CD14-positive monocyte (primary cell): ENCODE data around the gene DEAF1. TPM values are rescaled to one million over a fixed set of nuclear protein-coding genes. Genes with fewer than 3 reads are reported as not detected.

Experiments
- DNase-seq, 3 donors: peaks; one replicate each; pipeline ENCODE4 v3.0.0-alpha.2; 2011 to 2022
- H2AFZ ChIP-seq: 2 replicates; pipeline ENCODE4 v1.6.0; 2012; ENCODE audit warnings: mild to moderate bottlenecking, low read depth, low read length, inconsistent platforms; ENCODE audit not compliant: insufficient read depth, poor library complexity, severe bottlenecking
- H3K27ac ChIP-seq, 2 donors: 1 replicate in 1 of 2; 2 replicates in 1 of 2; pipeline ENCODE4 v1.5.1; 2012 to 2013; ENCODE audit warnings: low read length in 2 of 2, control low read depth in 1 of 2, inconsistent platforms in 1 of 2, low read depth in 1 of 2, mild to moderate bottlenecking in 1 of 2
- H3K27me3 ChIP-seq, 2 donors: one replicate each; pipeline versions ENCODE4 v1.6.0 to v1.6.1; 2011 to 2013; ENCODE audit warnings: low read length in 2 of 2; ENCODE audit not compliant: control insufficient read depth in 2 of 2, insufficient read depth in 2 of 2
- H3K36me3 ChIP-seq, 2 donors: replicated peaks in 1 of 2; 1 replicate in 1 of 2; 2 replicates in 1 of 2; pipeline versions ENCODE4 v1.5.1 to v1.6.1; 2012 to 2013; ENCODE audit warnings: low read length in 2 of 2, control low read depth in 1 of 2, inconsistent platforms in 1 of 2, mild to moderate bottlenecking in 1 of 2; ENCODE audit not compliant: insufficient read depth in 2 of 2, control insufficient read depth in 1 of 2
- H3K4me1 ChIP-seq, 2 donors: 1 replicate in 1 of 2; 2 replicates in 1 of 2; pipeline versions ENCODE4 v1.5.1 to v1.6.1; 2012 to 2013; ENCODE audit warnings: low read length in 2 of 2, control low read depth in 1 of 2, inconsistent platforms in 1 of 2, mild to moderate bottlenecking in 1 of 2, moderate library complexity in 1 of 2; ENCODE audit not compliant: insufficient read depth in 2 of 2, control insufficient read depth in 1 of 2
- H3K4me2 ChIP-seq: replicated peaks from 2 replicates; pipeline ENCODE3; 2012; ENCODE audit warnings: low read length, moderate library complexity, mild to moderate bottlenecking; ENCODE audit not compliant: poor library complexity, severe bottlenecking; ENCODE audit errors: extremely low read depth
- H3K4me3 ChIP-seq, 3 experiments: fragments of 200-600 bp in 1 of 3; sonication (generic) in 1 of 3; replicated peaks in 1 of 3; 1 replicate in 2 of 3; 2 replicates in 1 of 3; pipeline ENCODE4 v1.5.1; 2011 to 2013; ENCODE audit warnings: low read length in 3 of 3, mild to moderate bottlenecking in 3 of 3, control low read depth in 2 of 3, low read depth in 2 of 3, inconsistent platforms in 1 of 3, moderate library complexity in 1 of 3
- H3K79me2 ChIP-seq: 2 replicates; pipeline ENCODE4 v1.6.0; 2012; ENCODE audit warnings: mild to moderate bottlenecking, control low read depth, inconsistent platforms, low read length, moderate library complexity; ENCODE audit not compliant: insufficient read depth
- H3K9ac ChIP-seq: 2 replicates; pipeline ENCODE4 v1.6.0; 2017; ENCODE audit warnings: low read length, mild to moderate bottlenecking; ENCODE audit not compliant: insufficient read depth, poor library complexity, severe bottlenecking
- H3K9me3 ChIP-seq, 2 donors: replicated peaks in 1 of 2; 1 replicate in 1 of 2; 2 replicates in 1 of 2; pipeline versions ENCODE4 v1.5.1 to v1.6.1; 2012 to 2013; ENCODE audit warnings: low read length in 2 of 2, control low read depth in 1 of 2; ENCODE audit not compliant: control insufficient read depth in 1 of 2, insufficient read depth in 1 of 2
- H4K20me1 ChIP-seq: 2 replicates; pipeline ENCODE4 v1.6.0; 2012; ENCODE audit warnings: mild to moderate bottlenecking, low read length, control low read depth, moderate library complexity; ENCODE audit not compliant: insufficient read depth
- H3K27ac Mint-ChIP-seq, 7 donors: one replicate each; pipeline ENCODE4 v1.8.0; 2020; ENCODE audit warnings: mild to moderate bottlenecking in 7 of 7, mixed read lengths in 7 of 7, moderate library complexity in 6 of 7, inconsistent platforms in 2 of 7
- H3K27me3 Mint-ChIP-seq, 3 donors: one replicate each; pipeline ENCODE4 v1.8.0; 2021 to 2022; ENCODE audit warnings: low read depth in 3 of 3, mild to moderate bottlenecking in 3 of 3, mixed read lengths in 3 of 3, moderate library complexity in 3 of 3, inconsistent platforms in 1 of 3
- H3K36me3 Mint-ChIP-seq, 2 donors: one replicate each; pipeline ENCODE4 v1.8.0; 2020; ENCODE audit warnings: mixed read lengths in 2 of 2, inconsistent platforms in 1 of 2, mild to moderate bottlenecking in 1 of 2
- H3K4me1 Mint-ChIP-seq: one replicate; pipeline ENCODE4 v1.8.0; 2020; ENCODE audit warnings: mild to moderate bottlenecking, mixed read lengths
- H3K4me3 Mint-ChIP-seq, 2 donors: one replicate each; pipeline ENCODE4 v1.8.0; 2020; ENCODE audit warnings: mild to moderate bottlenecking in 2 of 2, mixed read lengths in 2 of 2, moderate library complexity in 1 of 2
- H3K9me3 Mint-ChIP-seq, 7 donors: one replicate each; pipeline ENCODE4 v1.8.0; 2020 to 2022; ENCODE audit warnings: mixed read lengths in 7 of 7, mild to moderate bottlenecking in 6 of 7, moderate library complexity in 6 of 7, inconsistent platforms in 2 of 7
- WGBS: methylation state at CpG from one replicate; pipeline ENCODE4 v1.1.5; 2013; ENCODE audit warnings: missing lambda C conversion rate; ENCODE audit not compliant: insufficient coverage; 5-methylcytosine and 5-hydroxymethylcytosine counted together
- intact Hi-C, 2 donors: fragments of 100-400 bp; cut with micrococcal nuclease; formaldehyde crosslinking; loops; one replicate each; pipeline versions ENCODE4 v1.15.0 to v1.15.1; 2023
- polyA plus RNA-seq, 3 donors: library from polyadenylated mRNA; depleted of rRNA in 1 of 3; unstranded in 2 of 3; stranded (reverse) in 1 of 3; fragments of 300-500 nt in 2 of 3; fragments of >200 nt in 1 of 3; fragmentation: Illumina TruSeq in 2 of 3; gene quantifications; 1 replicate in 2 of 3; 2 replicates in 1 of 3; pipeline ENCODE4 v1.2.3, GENCODE V29; 2012 to 2021
- TF ChIP-seq, protein P1 (sequence below): fragments of 200-600 bp; IDR thresholded peaks from one replicate; pipeline ENCODE4 v1.8.0; 2022; ENCODE audit warnings: antibody characterized with exemption, mild to moderate bottlenecking

DEAF1 gene
- polyA plus RNA-seq, 3 donors, result 18.0 to 22.3 (median 22.2) TPM

DNA sequence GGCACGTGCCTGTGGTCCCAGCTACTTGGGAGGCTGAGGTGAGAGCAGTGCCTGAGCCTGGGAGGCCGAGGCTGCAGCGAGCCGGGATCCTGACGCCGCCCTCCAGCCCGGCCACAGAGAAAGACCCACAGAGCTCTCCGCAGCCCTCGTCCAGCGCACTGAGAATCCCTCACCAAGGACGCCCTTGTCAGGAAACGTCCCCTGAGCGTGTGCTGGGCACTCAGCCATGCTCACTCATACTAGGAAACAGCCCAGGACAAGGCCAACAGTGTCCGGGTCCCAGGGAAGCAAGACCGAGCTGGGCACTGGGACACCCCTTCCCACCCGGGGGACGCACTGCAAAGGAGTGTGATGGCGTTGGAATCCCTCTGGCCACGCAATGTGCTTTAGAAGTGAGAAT lies 14.5 kb downstream of the DEAF1 start:
- H3K79me2 ChIP-seq, result no peaks in the 10 kb centered on the region
- 95% methylated on average over 19 of the region's 19 CpGs for WGBS
- H3K27me3 ChIP-seq, result no peaks in the 10 kb centered on the region
- H3K36me3 ChIP-seq, result peaks cover 61 to 92% of the 10 kb centered on the region in 2 donors
- no peaks in the 10 kb centered on the region for H4K20me1 ChIP-seq
- H3K27ac ChIP-seq, result no peak overlapping the region
- H3K9ac ChIP-seq, result no peak overlapping the region
- H3K4me2 ChIP-seq, result no peak overlapping the region
- Mint-ChIP-seq H3K9me3 (peaks cover 0 to 6% (median 0%) of the 10 kb centered on the region in 7 donors), H3K4me3 (no peak overlapping the region), H3K36me3 (peaks cover 72 to 98% of the 10 kb centered on the region in 2 donors), H3K27me3 (no peaks in the 10 kb centered on the region), H3K27ac (no peak overlapping the region), H3K4me1 (no peaks in the 10 kb centered on the region)
- no peak overlapping the region for H2AFZ ChIP-seq
- intact Hi-C loops, result no loop called here
- H3K4me1 ChIP-seq, result no peaks in the 10 kb centered on the region
- TF ChIP-seq, protein P1, sequence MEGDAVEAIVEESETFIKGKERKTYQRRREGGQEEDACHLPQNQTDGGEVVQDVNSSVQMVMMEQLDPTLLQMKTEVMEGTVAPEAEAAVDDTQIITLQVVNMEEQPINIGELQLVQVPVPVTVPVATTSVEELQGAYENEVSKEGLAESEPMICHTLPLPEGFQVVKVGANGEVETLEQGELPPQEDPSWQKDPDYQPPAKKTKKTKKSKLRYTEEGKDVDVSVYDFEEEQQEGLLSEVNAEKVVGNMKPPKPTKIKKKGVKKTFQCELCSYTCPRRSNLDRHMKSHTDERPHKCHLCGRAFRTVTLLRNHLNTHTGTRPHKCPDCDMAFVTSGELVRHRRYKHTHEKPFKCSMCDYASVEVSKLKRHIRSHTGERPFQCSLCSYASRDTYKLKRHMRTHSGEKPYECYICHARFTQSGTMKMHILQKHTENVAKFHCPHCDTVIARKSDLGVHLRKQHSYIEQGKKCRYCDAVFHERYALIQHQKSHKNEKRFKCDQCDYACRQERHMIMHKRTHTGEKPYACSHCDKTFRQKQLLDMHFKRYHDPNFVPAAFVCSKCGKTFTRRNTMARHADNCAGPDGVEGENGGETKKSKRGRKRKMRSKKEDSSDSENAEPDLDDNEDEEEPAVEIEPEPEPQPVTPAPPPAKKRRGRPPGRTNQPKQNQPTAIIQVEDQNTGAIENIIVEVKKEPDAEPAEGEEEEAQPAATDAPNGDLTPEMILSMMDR, result no peak
- no peaks in the 10 kb centered on the region for H3K9me3 ChIP-seq
- no peak for DNase-seq
- H3K4me3 ChIP-seq, result no peak overlapping the region

- Histone ChIP-seq H3K79me2 (no peaks in the 10 kb centered on the region), H3K9ac (no peak overlapping the region), H3K9me3 (no peaks in the 10 kb centered on the region), H3K4me2 (no peak overlapping the region), H3K4me1 (no peaks in the 10 kb centered on the region), H3K4me3 (no peak overlapping the region), H3K36me3 (peaks cover 55 to 91% of the 10 kb centered on the region in 2 donors), H3K27ac (no peak overlapping the region), H4K20me1 (no peaks in the 10 kb centered on the region), H2AFZ (no peak overlapping the region), H3K27me3 (no peaks in the 10 kb centered on the region)
- Mint-ChIP-seq H3K9me3 (peaks cover 0 to 6% (median 0%) of the 10 kb centered on the region in 7 donors), H3K4me1 (no peaks in the 10 kb centered on the region), H3K36me3 (peaks cover 69 to 96% of the 10 kb centered on the region in 2 donors), H3K4me3 (no peak overlapping the region), H3K27ac (peak overlapping the region in 1 of 7 donors; percentile 46), H3K27me3 (no peaks in the 10 kb centered on the region)
- no peak for DNase-seq
- 97% methylated on average over 35 of the region's 36 CpGs for WGBS
- TF ChIP-seq, protein P1, result no peak
- intact Hi-C loops, result no loop called here
Measured at GRCh38 chr11:679271-680207, 15.5 kb downstream of the DEAF1 start.
